Measurements from ENCODE around the gene SRP9. TPM values are rescaled to one million over a fixed set of nuclear protein-coding genes. Genes with fewer than 3 reads are reported as not detected.
"Not testable (repeated sequence)": the region's sequence is repeated elsewhere in the genome, so short reads cannot be mapped to it uniquely, and the experiment has no call there.

SRP9 gene
- total and polyA plus RNA-seq, 10 of the 15 experiments (the other 5 are each of a cell fraction or from before 2014, with no cell fraction given) = 248 to 1,200 (median 514) TPM

- Histone ChIP-seq H3K4me2 (ENCODE audit: control insufficient read depth, insufficient read depth) (no peak overlapping the region), H3K4me3 (no peak overlapping the region), H4K20me1 (ENCODE audit: control insufficient read depth, insufficient read depth) (no peaks in the 10 kb centered on the region), H3K27me3 (replicated peaks in 1 of 2; ENCODE audit: control insufficient read depth in 2 of 2, insufficient read depth in 2 of 2, low read length in 1 of 2) (no peaks in the 10 kb centered on the region), H3K4me1 (ENCODE audit: control insufficient read depth, insufficient read depth, low read length) (no peaks in the 10 kb centered on the region), H3K27ac (ENCODE audit: control insufficient read depth, insufficient read depth) (no peak overlapping the region), H2AFZ (ENCODE audit: control insufficient read depth, low read depth, low read length) (no peak overlapping the region), H3K9ac (ENCODE audit: control insufficient read depth, insufficient read depth, low read length) (no peak overlapping the region), H3K9me3 (replicated peaks; ENCODE audit: control insufficient read depth, insufficient read depth, low read length) (no peaks in the 10 kb centered on the region), H3K79me2 (ENCODE audit: control insufficient read depth, insufficient read depth, low read length) (no peaks in the 10 kb centered on the region), H3K36me3 (ENCODE audit: control insufficient read depth in 2 of 2, insufficient read depth in 2 of 2, low read length in 1 of 2) (no peaks in the 10 kb centered on the region)
- DNase-seq (ENCODE audit: low read depth, low spot score) (no peak), ATAC-seq (no peak), FAIRE-seq (no peak)
- CTCF ChIA-PET = no interaction called here
- WGBS (ENCODE audit: insufficient coverage, insufficient replicate concordance, low lambda C conversion rate, missing lambda C conversion rate) = 50% methylated on average over 7 of the region's 7 CpGs
- in situ Hi-C loops (cut with MboI) = no loop called here
- SMC1A ChIA-PET (ENCODE audit: uncharacterized antibody, unreplicated experiment) = no interaction called here
- intact Hi-C loops (cut with micrococcal nuclease; ENCODE audit: unreplicated experiment) = no loop called here
- BruUV-seq (replicated peaks) = no TSS peak
- TF ChIP-seq ELK1 (IDR thresholded peaks at IDR 0.05; ENCODE audit: low read depth, low read length) = no peak
- RAD21 ChIA-PET (ENCODE audit: unreplicated experiment) = interaction anchor here (1.6 kb wide), 1 partner anchor 67 kb away, joined by 7 read pairs; the partner anchor contains the start of gene TMEM63A
- POLR2A ChIA-PET = no interaction called here
These were observed 36.8 kb downstream of the SRP9 start for GRCh38 chr1:225814381-225814780.

- H2AFZ ChIP-seq (ENCODE audit: control insufficient read depth, low read depth, low read length); CTCF ChIA-PET; SMC1A ChIA-PET (ENCODE audit: uncharacterized antibody, unreplicated experiment); RAD21 ChIA-PET (ENCODE audit: unreplicated experiment); H4K20me1 ChIP-seq (ENCODE audit: control insufficient read depth, insufficient read depth); H3K36me3 ChIP-seq (ENCODE audit: control insufficient read depth in 2 of 2, insufficient read depth in 2 of 2, low read length in 1 of 2); H3K4me1 ChIP-seq (ENCODE audit: control insufficient read depth, insufficient read depth, low read length); H3K4me3 ChIP-seq; in situ Hi-C loops (cut with MboI); H3K79me2 ChIP-seq (ENCODE audit: control insufficient read depth, insufficient read depth, low read length); ATAC-seq; H3K4me2 ChIP-seq (ENCODE audit: control insufficient read depth, insufficient read depth); H3K27me3 ChIP-seq (replicated peaks in 1 of 2; ENCODE audit: control insufficient read depth in 2 of 2, insufficient read depth in 2 of 2, low read length in 1 of 2); intact Hi-C loops (cut with micrococcal nuclease; ENCODE audit: unreplicated experiment); H3K9ac ChIP-seq (ENCODE audit: control insufficient read depth, insufficient read depth, low read length); DNase-seq (ENCODE audit: low read depth, low spot score); FAIRE-seq; H3K9me3 ChIP-seq (replicated peaks; ENCODE audit: control insufficient read depth, insufficient read depth, low read length); BruUV-seq (replicated peaks); H3K27ac ChIP-seq (ENCODE audit: control insufficient read depth, insufficient read depth): not testable (repeated sequence)
- WGBS (ENCODE audit: insufficient coverage, insufficient replicate concordance, low lambda C conversion rate, missing lambda C conversion rate) = 83% methylated on average over 7 of the region's 7 CpGs
- POLR2A ChIA-PET = interaction anchor here (0.6 kb wide), 1 partner anchor 1082 kb away, joined by 3 read pairs; no protein-coding TSS in a partner anchor
These were observed 37.5 kb downstream of the SRP9 start for GRCh38 chr1:225815090-225815489.
